HG03095 (cell line): ENCODE results near the gene TMEM51.

Source experiments
- ATAC-seq: cut with Tn5 transposase; IDR thresholded peaks from one replicate; pipeline ENCODE4 v1.9.1; 2021; ENCODE audit warnings: moderate library complexity; ENCODE audit not compliant: unreplicated experiment

The TMEM51 gene

GRCh38 chr1:15153184-15153841, at the start of gene TMEM51:
Gene TMEM51, plus strand, starts transcription at chr1:15153747. Its CDS starts 61,341 bp downstream, at chr1:15215088.
- no peak for ATAC-seq

- no peak for ATAC-seq
These were observed 49.6 kb upstream of the TMEM51 start for GRCh38 chr1:15103906-15104305.

- no peak for ATAC-seq
These were observed 48.8 kb upstream of the TMEM51 start for GRCh38 chr1:15104768-15105167.

- no peak for ATAC-seq
These were observed 46.9 kb upstream of the TMEM51 start for GRCh38 chr1:15106608-15107007.

- ATAC-seq = no peak
These were observed 46.4 kb upstream of the TMEM51 start for GRCh38 chr1:15107058-15107687.

- ATAC-seq = no peak
These were observed 45.6 kb upstream of the TMEM51 start for GRCh38 chr1:15107911-15108310.

- ATAC-seq = no peak
These were observed 43.2 kb upstream of the TMEM51 start for GRCh38 chr1:15110128-15110866.

GRCh38 chr1:15110867-15111230, 42.7 kb upstream of the TMEM51 start:
- ATAC-seq = no peak

GRCh38 chr1:15113146-15113545, 40.4 kb upstream of the TMEM51 start:
- ATAC-seq = no peak

GRCh38 chr1:15114884-15115283, 38.7 kb upstream of the TMEM51 start:
- ATAC-seq = no peak

- no peak for ATAC-seq
These were observed 37.8 kb upstream of the TMEM51 start for GRCh38 chr1:15115542-15116330.

- ATAC-seq = no peak
These were observed 36.6 kb upstream of the TMEM51 start for GRCh38 chr1:15116966-15117365.

- no peak for ATAC-seq
These were observed 35.7 kb upstream of the TMEM51 start for GRCh38 chr1:15117671-15118325.

GRCh38 chr1:15118579-15118978, 35.0 kb upstream of the TMEM51 start:
- ATAC-seq = no peak

- no peak for ATAC-seq
These were observed 33.1 kb upstream of the TMEM51 start for GRCh38 chr1:15120251-15120945.

GRCh38 chr1:15122331-15122730, 31.2 kb upstream of the TMEM51 start:
- no peak for ATAC-seq

- no peak for ATAC-seq
These were observed 30.3 kb upstream of the TMEM51 start for GRCh38 chr1:15123270-15123669.

- no peak for ATAC-seq
These were observed 29.6 kb upstream of the TMEM51 start for GRCh38 chr1:15123925-15124324.

- ATAC-seq = no peak
These were observed 29.0 kb upstream of the TMEM51 start for GRCh38 chr1:15124362-15125100.
